Measurements from ENCODE around the gene WNT3.
"Not testable (repeated sequence)": the region's sequence is repeated elsewhere in the genome, so short reads cannot be mapped to it uniquely, and the experiment has no call there.

Gene WNT3

DNA sequence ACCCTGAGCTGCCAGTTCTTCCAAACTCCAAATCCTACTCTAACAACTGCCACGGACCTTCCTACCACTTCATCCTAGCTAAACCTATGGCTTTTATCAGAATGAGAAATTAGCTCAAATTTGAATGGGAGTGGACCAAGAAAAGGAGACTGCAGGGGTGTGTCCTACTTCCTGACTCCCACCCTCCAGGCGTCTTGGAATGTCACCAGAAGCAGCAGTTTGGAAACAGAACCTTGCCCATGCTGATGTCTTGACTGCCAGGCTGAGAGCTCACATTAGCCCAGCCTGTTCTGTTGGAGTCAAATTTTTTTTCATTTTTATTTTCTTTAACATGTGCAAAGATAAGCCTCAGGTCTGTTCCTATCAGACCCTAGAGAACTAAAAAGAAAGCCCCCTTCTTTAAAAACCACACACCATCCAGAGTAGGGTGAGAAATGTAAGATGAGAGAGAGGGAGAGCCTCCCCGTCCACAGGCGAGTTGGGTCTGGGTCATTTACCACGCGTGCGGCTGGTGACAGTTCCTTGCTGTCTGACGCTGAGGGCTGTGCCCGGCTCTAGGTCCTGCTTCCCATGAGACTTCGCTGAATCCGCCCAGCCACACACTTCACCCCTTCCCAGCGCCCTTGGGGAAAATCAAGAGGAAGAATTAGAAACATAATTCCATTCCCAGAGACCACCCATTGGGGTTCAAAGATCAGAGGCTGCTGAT is 54.3 kb downstream of the WNT3 start:
- no peak for DNase-seq

DNA sequence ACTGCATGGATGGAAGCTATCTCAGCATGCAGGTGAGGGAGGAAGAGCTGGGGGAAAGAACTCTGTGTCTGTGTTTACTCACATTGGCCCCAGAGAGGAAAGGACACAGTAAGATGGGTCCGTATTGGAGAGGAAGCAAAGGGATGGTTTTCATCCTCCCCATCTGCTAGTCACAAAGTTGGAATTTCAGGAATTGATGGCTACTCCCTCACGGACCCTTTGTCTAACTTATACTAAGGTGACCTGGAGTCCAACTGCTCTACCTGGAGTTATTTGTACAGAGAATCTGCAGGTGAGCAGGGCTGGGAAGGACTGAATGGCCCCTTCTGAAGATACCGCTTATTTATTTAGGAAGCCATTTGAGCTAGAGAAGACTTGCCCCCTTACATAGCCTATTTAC is 55.1 kb downstream of the WNT3 start:
- DNase-seq = no peak

DNA sequence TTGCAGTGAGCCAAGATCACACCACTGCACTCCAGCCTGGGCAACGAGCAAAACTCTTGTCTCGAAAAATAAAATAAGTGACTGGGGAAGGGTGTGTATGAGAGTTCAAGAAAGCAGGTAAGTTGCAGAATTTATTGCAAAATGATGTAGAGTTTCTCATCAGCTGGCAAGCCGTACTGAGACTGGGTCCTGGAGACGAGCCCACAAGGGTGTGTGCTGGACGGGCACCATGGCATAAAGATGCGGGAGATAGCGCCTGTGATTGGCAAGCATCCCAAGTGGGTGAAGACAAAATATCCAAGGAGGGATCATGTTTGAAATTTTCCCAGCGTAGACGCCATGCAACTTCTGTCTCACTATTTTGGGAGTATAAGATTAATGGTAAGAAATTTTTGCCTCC is 59.4 kb downstream of the WNT3 start:
- DNase-seq = no peak

DNA sequence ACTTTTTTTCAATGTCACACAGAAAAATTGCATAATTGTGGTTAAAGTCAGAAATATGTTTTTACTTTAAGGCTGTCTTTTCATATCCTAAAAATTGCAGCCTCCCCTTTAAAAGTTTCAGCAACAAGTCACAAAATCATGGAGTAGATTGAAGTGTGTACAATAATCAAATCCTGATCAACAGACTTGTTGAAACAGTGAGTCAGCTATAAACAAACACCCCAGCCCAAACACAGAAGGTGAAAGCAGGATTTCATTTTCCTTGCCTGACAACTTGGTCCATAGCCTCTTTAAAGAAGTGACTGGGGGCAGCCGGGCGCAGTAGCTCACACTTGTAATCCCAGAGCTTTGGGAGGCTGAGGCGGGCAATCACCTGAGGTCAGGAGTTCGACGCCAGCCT is 59.9 kb downstream of the WNT3 start:
- no peak for DNase-seq

DNA sequence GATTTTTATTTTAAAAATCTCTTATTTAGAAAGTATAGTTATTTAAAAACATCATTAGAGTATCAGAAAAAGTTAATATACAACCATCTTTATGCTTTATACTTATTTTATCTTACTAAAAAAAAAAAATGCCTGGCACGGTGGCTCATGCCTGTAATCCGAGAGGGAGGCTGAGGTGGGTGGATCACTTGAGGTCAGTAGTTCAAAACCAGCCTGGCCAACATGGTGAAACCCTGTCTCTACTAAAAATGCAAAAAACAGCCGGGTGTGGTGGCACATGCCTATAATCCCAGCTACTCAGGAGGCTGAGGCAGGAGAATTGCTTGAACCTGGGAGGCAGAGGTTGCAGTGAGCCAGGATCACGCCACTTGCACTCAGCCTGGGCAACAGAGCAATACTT is 60.9 kb downstream of the WNT3 start:
- DNase-seq = not testable (repeated sequence)

DNA sequence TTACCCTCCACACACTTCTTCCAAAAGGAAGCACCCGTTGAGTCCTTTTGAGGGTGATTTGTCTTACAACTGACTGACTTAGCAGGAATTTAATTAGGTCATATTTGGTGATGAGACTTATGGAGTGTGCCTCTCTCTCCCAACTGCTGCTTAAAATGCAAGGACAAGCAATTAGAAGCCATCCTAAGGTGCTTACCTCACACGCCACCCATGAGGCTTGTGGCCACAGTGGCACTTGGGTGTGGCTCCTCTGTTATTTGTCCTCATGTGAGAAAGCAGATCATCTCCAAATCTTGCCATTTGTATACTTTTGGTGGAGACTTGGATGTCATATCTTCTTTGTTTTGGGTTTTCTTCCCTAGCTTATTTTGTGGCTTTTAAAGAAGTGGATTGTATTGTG is 61.6 kb downstream of the WNT3 start:
- DNase-seq = no peak

DNA sequence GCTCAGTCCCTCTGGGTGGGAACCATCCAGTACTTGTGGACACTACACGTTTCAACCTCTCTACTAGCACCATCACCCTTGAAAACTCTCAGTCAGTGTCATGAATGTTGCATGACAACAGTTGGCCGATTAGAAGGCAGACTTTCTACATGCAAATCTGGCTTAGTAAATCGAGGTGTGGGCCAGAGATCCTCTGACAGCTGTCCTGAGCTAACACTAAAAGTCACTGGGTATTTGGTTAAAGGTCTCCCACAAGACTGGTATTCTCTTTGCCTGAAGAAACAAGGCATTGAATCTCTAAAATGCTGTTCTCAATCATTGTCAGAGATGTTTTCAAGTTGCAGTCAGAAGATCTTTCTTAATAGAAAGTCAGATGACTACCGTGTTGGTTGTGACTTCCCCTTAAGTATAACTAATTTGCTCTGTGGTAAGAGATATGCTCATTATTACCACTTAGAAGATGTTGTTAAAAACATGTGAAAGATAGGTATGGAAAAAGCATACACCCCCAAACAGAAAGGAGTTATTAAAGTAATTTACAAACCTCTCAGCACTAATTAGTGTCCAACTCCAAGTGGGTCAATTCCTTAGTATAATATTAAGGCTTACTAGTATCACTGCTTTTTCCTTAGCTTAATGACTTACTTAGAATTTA is 62.3 kb downstream of the WNT3 start:
- DNase-seq = no peak

DNA sequence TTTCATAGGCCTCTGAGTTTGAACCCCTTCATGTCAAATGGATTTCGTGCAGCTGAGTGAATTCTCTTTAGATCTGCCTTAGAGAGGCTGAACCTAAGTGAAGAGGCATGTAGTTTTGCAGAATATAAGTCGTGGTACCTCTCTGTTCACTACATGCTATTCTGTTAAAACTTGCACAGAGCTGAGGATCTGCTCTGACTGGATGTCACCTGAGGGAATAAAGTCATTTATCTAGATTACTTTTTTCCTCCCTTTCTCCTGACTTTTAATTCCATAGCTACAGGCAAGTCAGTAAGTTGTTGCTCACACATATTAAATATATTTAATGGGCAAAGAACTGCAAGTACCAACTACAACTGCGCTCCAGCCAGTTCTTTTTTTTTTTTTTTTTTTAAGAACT is 64.7 kb downstream of the WNT3 start:
- DNase-seq = no peak

DNA sequence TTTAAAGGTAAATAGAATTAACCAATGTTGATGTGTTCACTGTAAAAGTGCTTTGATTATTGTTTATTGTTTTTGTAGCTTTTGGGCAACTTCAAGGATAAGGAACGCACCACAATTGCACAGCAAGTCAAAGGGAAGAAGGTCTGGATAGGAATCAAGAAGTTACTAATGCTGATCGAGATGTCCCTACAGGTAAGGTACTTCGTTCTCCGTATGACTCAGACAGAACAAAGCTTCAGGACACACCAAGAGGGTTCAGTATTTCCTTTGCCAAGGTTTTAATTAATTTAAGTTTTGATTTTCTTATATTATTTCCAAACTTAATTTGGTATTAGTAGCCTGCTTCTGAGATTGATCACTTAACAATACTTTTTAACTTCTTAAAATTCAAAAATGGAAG is 67.1 kb downstream of the WNT3 start:
- DNase-seq = no peak

DNA sequence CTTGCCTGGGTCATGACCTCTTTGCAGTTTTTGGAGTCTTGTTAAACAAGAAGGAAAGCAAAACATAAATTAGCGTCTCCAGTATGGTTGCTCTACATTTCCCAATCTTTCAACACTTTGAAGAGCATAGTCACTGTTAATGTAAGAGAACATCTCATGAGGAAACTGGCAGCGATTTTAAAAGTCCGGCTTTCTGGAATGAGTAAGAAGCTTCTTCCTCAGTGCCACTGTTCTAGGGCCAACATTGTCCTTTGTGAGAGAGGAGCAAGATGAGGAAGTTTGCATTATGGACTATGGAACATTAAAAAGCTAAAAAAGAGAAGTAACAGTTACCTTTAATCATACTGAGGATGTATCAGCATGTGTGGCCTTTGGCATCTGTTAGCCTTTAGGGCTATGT is 73.1 kb downstream of the WNT3 start:
- DNase-seq = no peak

DNA sequence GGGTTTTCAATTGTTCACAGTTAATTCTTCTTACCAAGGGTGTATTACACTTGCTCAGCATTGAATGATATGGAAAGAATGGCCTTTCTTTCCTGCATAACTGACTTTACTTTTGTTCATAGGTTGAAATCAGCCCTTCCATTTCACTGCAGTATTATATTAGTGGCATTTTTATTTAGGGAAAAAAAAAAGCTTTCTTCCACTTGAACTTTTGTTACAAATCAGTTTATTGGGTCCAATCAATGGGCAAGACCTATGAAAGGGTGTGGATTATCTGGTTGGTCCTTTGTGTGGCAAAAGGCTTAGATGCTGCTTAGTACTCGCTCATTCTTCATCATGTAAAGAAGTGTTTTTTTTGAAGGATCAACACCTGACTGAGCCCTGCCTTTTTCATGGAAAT is 74.1 kb downstream of the WNT3 start:
- no peak for DNase-seq

DNA sequence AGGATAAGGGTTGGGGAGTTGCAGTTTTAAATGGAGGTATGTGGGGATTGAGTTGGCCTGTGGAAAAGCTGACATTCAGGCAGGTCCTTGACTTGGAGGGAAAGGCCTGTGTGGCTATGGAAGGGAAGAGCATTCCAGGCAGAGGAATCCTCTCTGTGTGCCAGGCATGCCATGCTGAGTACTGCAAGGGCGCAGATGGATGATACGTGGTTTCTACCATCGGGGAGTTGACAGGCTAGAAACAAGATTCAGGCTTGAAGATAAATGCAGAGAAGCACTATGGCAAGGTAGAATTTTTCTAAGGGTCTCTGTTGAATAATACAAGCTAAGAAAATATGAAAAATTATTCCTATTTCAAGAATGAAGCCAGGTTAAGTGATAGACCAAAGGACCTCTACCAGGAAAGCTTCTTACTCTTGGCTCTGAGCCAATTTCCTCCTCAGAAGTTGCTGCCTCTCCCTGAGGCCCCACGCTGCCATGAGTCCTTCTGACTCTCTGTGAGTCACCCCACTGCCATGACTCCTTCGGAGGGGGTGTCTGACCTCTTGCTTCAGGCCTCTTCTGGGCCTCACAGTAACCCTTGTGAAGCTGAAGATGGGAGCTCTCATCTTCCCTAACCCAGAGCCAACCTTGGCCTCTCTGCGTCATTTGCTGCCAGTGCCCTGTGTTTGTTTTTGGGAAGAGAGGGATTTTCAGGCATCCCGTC is 75.8 kb downstream of the WNT3 start:
- no peak for DNase-seq

DNA sequence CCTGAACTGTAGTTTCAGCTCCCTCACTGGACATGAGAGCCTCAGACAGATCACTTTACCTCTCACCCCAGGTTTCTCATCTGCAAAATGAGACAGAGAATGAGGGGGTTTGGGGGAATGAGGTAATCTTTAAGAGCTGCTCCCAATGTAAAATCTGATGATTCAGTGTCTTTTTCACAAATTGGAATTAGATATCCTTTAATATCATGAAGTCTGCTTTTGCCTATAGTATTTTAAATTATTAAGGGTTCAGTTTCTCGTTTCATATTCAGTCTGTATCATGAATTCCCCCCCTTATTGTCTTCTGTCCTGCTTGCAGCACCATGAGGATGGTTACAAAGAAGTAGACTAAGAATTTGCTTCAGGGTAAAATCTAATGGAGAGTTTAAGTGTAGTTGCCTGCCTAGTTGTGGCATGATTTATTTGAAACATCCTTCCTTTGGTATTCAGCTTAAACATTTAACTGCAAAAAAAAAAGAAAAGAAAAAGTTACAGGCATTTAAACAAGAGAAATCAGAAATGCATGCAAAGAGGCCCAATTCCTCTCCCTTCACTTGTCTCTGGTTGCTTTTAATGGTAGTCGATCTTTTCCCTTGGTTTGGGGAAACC is 77.3 kb downstream of the WNT3 start:
- no peak for DNase-seq

DNA sequence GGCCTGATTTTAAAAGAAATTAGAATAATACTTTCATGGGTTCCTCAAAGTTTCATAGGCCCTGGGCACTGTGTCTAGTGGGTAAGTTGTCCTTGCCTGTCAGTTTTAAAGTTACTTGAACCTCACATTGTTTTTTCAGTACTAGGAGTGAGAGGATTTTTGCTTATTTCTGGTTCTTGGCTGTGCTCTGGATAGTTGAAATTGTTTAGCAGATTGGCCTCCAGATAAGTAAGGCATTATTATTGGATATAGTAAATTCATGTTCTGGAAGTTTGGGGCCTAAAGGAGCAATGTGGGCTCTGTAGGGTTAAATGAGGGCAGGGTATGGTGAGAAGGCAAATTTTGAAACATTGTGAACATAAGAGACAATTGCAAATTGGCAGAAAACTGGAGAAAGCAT is 78.5 kb downstream of the WNT3 start:
- DNase-seq = no peak

DNA sequence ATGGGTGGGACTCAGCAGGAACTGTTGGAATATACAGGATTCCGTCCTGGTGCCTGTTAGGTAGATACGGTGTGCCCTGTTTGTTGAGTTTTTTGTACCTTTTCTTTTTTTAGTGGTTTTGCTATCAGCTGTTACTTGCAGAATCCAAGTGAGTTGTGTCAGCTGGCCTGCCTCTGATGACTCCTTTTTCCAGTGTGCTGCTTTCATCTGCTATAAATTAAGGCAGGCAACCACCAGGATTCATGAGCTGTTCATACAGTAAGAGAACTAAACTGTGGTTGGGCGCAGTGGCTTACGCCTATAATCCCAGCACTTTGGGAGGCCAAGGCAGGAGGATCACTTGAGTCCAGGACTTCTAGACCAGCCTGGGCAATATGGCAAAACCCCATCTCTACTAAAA is 79.9 kb downstream of the WNT3 start:
- DNase-seq = no peak

DNA sequence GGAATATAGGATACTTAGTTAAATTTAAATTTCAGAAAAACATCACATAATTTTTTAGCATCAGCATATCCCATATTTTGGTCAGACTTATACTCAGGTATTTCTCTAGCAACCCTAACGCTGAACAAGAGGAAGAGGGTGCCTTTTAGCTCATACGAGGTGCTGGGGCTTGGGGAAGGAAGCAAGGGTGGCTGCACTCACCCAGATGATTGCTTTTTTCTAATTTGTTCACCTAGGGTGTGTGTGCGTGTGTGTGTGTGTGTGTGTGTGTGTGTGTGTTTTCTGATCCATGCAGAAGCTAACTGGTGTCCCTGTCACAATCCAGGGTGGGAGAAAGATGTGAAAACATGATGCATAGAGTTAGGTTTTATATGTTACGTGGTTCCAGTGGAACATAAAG is 81.2 kb downstream of the WNT3 start:
- no peak for DNase-seq

DNA sequence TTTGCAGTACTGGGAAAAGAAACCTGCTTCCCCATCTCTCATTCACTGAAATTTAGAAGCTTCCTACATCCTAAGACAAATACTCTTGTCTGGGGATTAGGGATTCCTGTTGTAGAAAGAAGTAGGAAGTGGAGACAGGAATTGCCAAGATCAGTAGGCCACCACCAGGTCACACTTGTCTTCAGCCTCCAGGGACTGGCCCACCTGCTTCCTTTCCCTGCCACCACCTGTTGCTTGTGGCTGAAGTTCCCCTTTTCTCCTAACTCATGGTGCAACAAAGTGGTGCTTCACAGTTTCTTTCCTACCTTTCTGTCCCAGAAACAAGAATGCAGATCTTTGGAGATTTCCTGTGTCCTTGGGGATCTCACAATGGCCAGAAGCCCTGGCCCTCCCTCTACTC is 82.4 kb downstream of the WNT3 start:
- no peak for DNase-seq

DNA sequence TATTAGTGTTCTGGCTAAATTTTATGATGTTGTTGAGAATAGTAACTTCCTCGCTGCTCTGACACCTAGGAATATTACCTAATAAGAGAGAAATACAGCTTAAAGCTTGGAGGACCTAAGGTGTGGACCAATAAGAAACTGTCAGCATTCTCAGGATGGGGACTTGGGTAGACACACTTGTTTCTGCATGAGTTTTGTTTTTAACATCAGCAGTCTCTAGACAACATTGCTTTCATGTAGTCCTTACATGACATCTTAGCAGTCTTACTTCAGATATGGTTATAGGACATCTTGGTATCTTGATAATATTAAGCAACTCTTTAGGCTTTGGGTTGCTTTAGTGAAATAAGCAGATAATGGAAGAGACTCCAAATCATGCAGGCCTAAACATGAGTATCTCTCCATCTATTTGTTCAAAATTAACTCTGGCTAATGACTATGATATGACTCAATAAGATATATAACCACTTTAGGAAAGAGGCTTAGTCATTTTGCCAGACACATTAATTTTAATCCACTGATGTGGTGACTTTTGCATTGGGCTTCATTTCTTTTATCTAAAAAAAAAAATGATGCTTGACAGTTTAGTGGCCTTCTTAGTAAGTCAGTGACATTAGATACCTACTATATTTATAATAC is 84.5 kb downstream of the WNT3 start:
- DNase-seq = no peak

DNA sequence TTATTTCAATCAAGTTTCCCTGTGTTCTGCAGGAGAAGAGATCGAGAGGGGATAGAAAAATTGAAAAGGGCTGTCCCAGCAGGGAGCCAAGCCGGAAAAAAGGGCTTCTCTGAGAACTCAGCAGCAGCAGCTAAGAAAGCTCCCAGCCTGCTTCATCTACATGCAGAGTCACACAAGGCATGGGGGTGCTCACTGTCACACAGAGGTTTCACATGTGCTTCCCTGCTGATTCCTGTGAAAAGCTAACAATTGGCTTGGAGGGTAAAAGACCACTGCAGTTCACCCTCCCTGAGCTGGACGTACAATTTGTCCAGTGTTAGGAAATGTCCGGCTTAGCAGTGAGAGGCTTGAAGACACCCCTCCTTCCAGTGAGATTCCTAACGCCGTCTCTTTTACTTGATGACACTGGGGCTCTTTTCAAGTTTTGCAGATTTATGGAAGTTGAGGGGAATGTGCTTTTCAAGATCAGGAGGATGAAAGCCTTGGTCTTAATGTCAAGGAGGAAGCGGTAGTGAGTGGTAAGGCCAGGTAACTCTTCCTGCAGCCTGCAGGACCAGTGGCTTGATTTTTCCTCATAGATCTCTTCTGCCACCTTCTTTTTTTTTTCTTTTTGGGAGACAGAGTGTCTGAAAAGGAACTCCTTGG is 85.6 kb downstream of the WNT3 start:
- no peak for DNase-seq

DNA sequence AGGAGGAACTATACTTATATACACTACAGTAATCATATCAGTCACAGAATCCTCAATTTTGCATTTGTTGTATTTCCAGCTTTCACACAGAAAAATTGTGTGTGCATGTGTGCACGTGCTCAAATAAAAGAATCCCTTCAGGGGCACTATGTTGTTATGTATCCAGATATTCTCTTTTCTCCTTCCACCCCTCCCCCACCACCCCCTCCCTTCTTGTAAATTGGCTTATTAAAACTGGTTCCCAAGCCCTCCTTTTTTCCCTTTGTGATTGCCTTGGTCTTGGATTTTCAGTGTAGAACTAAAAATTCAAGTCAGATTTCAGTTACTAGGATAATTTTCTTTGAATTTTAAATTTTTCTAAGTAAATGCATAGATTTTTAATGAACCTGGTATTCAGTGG is 86.3 kb downstream of the WNT3 start:
- DNase-seq = no peak

DNA sequence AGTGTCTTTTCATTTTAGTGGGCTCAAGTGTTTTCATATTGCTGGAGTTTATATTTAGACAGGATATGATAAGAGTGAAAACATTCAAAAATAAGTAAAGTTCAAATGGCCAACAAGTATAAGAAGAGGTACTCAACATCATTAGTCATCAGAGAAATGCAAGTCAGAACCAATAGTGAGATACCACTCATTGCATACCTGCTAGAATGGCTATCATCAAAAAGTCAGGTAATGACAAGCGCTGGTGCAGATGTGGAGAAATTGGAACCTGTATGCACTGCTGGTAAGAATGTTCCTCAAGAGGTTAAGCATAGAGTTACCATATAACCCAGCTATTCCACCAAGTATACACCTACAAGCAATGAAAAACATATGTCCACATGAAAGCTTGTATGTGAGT is 87.8 kb downstream of the WNT3 start:
- DNase-seq = no peak

DNA sequence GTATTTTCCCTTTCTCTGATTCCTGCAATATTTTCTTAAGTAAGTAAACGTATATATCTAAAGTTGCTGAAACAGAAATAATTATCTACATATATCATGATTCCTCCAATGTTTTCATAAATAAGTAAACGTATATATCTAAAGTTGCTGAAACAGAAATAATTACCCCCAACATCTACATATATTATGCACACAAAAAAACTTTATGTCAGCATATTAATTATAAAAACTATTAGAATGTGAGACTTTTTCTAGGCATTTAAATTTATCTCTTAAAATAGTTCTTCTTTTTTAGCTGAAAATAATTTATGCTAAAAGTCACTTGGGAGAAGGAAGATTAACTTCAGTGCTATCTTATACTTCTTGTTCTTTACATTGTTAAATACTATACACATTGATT is 88.5 kb downstream of the WNT3 start:
- no peak for DNase-seq
